Measurements from ENCODE around the gene ACOXL. TPM values are rescaled to one million over a fixed set of nuclear protein-coding genes. Genes with fewer than 3 reads are reported as not detected.

The ACOXL gene
- total RNA-seq, 2 donors from 2014 or later: not detected

GRCh38 chr2:110731064-110731463 is 1.3 kb upstream of the ACOXL start:
- no peaks in the 10 kb centered on the region for H3K9me3 ChIP-seq
- no peak overlapping the region for H3K27ac ChIP-seq
- no peak for ATAC-seq (ENCODE audit: insufficient number of reproducible peaks, low FRiP score, low read depth)
- peaks cover 0 to 14% of the 10 kb centered on the region in 2 donors for H3K4me1 ChIP-seq (ENCODE audit: control insufficient read depth in 1 of 2, low read depth in 2 of 2)
- H3K36me3 ChIP-seq: no peaks in the 10 kb centered on the region
- no peak for DNase-seq (ENCODE audit: low spot score)
- H3K4me3 ChIP-seq: no peak overlapping the region
- TF ChIP-seq CTCF (IDR thresholded peaks at IDR 0.05): no peak
- H3K27me3 ChIP-seq (replicated peaks; ENCODE audit: insufficient read depth): peaks cover 5% of the 10 kb centered on the region

DNA sequence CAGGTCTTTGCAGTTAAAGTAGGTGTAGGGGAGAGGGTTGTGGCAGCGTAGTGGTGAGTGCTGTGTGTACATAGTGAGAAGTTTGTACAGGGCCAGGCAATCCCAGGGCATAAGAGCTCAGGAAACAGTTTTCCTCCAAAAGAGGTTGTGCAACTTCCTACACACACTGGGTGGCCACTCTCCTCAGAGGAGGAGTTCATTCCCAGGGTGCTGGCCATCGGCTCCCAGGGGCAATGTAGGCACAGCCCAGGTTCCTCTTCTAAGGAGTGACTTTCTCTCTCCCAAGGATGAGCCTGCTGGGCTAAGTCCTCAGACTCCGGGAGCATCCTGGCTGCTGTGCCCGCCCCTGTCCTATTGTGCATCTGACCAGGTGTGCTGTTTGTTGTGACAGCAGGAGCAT is 3.0 kb downstream of the ACOXL start:
- no peak for DNase-seq (ENCODE audit: low spot score)
- Histone ChIP-seq H3K9me3 (no peaks in the 10 kb centered on the region), H3K27me3 (replicated peaks; ENCODE audit: insufficient read depth) (peaks cover 5% of the 10 kb centered on the region), H3K4me3 (no peak overlapping the region), H3K4me1 (ENCODE audit: control insufficient read depth in 1 of 2, low read depth in 2 of 2) (peaks cover 0 to 14% of the 10 kb centered on the region in 2 donors), H3K27ac (no peak overlapping the region), H3K36me3 (no peaks in the 10 kb centered on the region)
- TF ChIP-seq CTCF (IDR thresholded peaks at IDR 0.05): no peak
- no peak for ATAC-seq (ENCODE audit: insufficient number of reproducible peaks, low FRiP score, low read depth)

DNA sequence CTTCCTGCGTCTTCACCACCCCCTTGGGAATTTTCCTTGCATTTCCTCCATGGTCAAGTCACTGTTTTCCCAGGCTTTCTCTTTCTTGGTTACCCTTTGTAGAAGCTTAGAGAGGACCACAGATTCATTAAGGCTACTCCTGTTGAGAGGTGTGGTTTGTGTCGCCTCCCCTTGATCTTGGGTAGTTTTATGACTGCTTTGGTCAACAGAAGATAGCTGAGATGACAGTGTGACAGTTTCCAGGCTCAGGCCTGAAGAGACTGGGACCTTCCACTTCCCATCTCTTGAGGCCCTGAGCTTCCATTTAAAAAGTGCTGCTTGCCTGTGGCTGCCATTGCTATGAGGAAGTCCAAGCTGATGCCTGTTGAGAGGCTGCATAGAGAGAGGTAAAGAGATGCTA is 5.4 kb downstream of the ACOXL start:
- DNase-seq (ENCODE audit: low spot score): no peak
- TF ChIP-seq CTCF (IDR thresholded peaks at IDR 0.05): no peak
- Histone ChIP-seq H3K4me1 (ENCODE audit: control insufficient read depth in 1 of 2, low read depth in 2 of 2) (peaks cover 0 to 7% of the 10 kb centered on the region in 2 donors), H3K36me3 (no peaks in the 10 kb centered on the region), H3K27me3 (replicated peaks; ENCODE audit: insufficient read depth) (peaks cover 5% of the 10 kb centered on the region), H3K4me3 (no peak overlapping the region), H3K9me3 (no peaks in the 10 kb centered on the region), H3K27ac (no peak overlapping the region)
- no peak for ATAC-seq (ENCODE audit: insufficient number of reproducible peaks, low FRiP score, low read depth)

DNA sequence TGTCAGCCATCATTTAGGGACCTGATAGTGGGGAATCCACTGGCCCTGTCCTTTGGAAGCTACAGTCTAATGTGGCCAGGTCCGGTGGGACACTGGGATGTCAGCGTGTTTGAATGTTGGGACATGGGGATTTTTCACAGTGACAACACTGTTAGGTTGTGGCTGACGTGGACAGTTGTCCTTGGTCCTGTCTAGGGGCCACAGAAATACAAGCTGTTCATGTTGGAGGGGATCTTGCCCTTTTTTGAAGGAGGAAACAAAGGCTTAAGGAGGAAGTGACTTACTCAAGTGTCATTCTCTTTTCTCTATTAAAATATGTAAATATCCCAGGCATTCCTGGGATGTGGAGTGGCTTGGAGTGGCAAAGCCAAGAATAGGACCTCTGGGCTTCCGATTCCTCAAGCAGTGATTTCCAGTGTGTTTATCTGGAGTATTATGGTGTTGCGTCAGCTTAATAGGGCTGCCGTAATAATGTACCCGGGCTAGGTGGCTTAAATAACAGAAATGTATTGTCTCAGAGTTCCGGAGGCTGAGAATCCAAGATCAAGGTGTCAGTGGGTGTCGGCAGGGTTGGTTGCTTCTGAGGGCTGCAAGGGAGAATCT is 8.5 kb downstream of the ACOXL start:
- H3K27ac ChIP-seq: no peak overlapping the region
- no peaks in the 10 kb centered on the region for H3K9me3 ChIP-seq
- no peaks in the 10 kb centered on the region for H3K27me3 ChIP-seq (replicated peaks; ENCODE audit: insufficient read depth)
- ATAC-seq (ENCODE audit: insufficient number of reproducible peaks, low FRiP score, low read depth) (no peak), DNase-seq (ENCODE audit: low spot score) (no peak)
- H3K36me3 ChIP-seq: no peaks in the 10 kb centered on the region
- no peaks in the 10 kb centered on the region for H3K4me1 ChIP-seq (ENCODE audit: control insufficient read depth in 1 of 2, low read depth in 2 of 2)
- H3K4me3 ChIP-seq: no peak overlapping the region
- TF ChIP-seq CTCF (IDR thresholded peaks at IDR 0.05): no peak

DNA sequence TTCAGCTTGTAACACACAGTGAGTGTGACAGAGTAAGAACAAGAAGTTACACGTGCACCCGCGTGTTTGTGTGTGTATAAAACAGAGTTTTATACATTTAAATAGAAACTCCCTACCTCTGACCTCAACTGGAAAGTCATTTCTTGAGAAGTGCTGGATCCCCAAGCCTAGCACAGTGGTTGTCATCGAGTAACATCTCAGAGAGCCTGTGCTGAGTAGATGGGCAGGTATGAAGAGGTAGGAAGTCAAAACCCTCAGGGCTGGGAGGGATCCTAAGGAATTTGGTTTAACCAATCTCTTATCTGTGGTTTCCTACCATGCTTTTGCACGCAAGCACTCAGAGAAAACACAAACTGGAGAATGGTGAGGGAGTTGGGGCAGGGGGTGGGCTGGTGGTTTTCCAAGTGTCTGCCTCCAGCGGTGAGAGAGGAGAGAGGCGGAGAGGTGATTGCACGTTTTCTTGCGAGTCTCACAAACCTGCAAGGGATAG is 9.2 kb downstream of the ACOXL start:
- DNase-seq (ENCODE audit: low spot score) (no peak), ATAC-seq (ENCODE audit: insufficient number of reproducible peaks, low FRiP score, low read depth) (no peak)
- no peaks in the 10 kb centered on the region for H3K4me1 ChIP-seq (ENCODE audit: control insufficient read depth in 1 of 2, low read depth in 2 of 2)
- H3K4me3 ChIP-seq: no peak overlapping the region
- no peak overlapping the region for H3K27ac ChIP-seq
- no peak for TF ChIP-seq CTCF (IDR thresholded peaks at IDR 0.05)
- no peaks in the 10 kb centered on the region for H3K9me3 ChIP-seq
- no peaks in the 10 kb centered on the region for H3K36me3 ChIP-seq
- H3K27me3 ChIP-seq (replicated peaks; ENCODE audit: insufficient read depth): no peaks in the 10 kb centered on the region

Measured in thoracic aorta (tissue), 2 donors.